CD14-positive monocyte (primary cell): ENCODE data around the gene CCDC92B. TPM values are rescaled to one million over a fixed set of nuclear protein-coding genes. Genes with fewer than 3 reads are reported as not detected.

Experiments used
- polyA plus RNA-seq, 3 donors: library from polyadenylated mRNA; depleted of rRNA in 1 of 3; unstranded in 2 of 3; stranded (reverse) in 1 of 3; fragments of 300-500 nt in 2 of 3; fragments of >200 nt in 1 of 3; fragmentation: Illumina TruSeq in 2 of 3; gene quantifications; 1 replicate in 2 of 3; 2 replicates in 1 of 3; pipeline ENCODE4 v1.2.3, GENCODE V29; 2012 to 2021
- small RNA-seq: library from RNA; depleted of rRNA; stranded (forward); fragments of <200 nt; gene quantifications from one replicate; pipeline ENCODE3, GENCODE V24; 2012; ENCODE audit warnings: low read depth; ENCODE audit not compliant: insufficient read length

CCDC92B gene
- polyA plus RNA-seq, 3 donors = not detected

Small RNAs within 50 kb of the gene (small RNA-seq; reads per million reads assigned to genes)
- not detected for gene MIR1253
- not detected for gene MIR6776
- gene RN7SL608P = not detected
- gene hsa-mir-1253 = not detected

Other genes with a start within 250 kb of the CCDC92B start
- gene METTL16, start 237.8 kb downstream of the CCDC92B start, polyA plus RNA-seq = 1 to 10 TPM; 3.0 to 8.0 (median 4.7) TPM
- gene PAFAH1B1, start 156.0 kb downstream of the CCDC92B start, polyA plus RNA-seq = 10 to 100 TPM in 2 of 3 donors, 1 to 10 TPM in 1; 9.1 to 51.8 (median 17.1) TPM
- gene CLUH, start 37.9 kb downstream of the CCDC92B start, polyA plus RNA-seq = 10 to 100 TPM in 1 of 3 donors, 1 to 10 TPM in 2; 1.6 to 26.2 (median 4.2) TPM
- gene RAP1GAP2, start 46.8 kb upstream of the CCDC92B start, polyA plus RNA-seq = 10 to 100 TPM in 1 of 3 donors, 1 to 10 TPM in 2; 1.5 to 48.4 (median 6.1) TPM